Adrenal gland (tissue), 5 donors: ENCODE data around the gene DNAH1.

ENCODE experiments used
- CTCF ChIP-seq, 6 experiments: fragments of 450-650 bp in 4 of 6; fragments of 200-600 bp in 2 of 6; sonication (generic) in 1 of 6; IDR thresholded peaks; 1 replicate in 5 of 6; 2 replicates in 1 of 6; pipeline versions ENCODE4 v1.5.1 to v1.8.0; 2016 to 2021; ENCODE audit warnings: antibody characterized with exemption in 6 of 6, mild to moderate bottlenecking in 2 of 6, moderate library complexity in 1 of 6
- POLR2A ChIP-seq, 2 donors: fragments of 450-650 bp; IDR thresholded peaks; one replicate each; pipeline ENCODE4 v1.6.1; 2017; ENCODE audit warnings: antibody characterized with exemption in 2 of 2, mild to moderate bottlenecking in 2 of 2, moderate library complexity in 1 of 2
- donor health status: DM: no; HTN: no; CAD: no.

GRCh38 chr3:52269776-52270175, 46.3 kb upstream of the DNAH1 start:
- TF ChIP-seq CTCF (IDR thresholded peaks at IDR 0.05) (no peak), POLR2A (IDR thresholded peaks at IDR 0.05) (no peak)
